ENCODE measurements around the gene SPDYA.
A peak's percentile ranks its signal among the peaks of the same experiment; 100 is the strongest.
"Not testable (repeated sequence)": the region's sequence is repeated elsewhere in the genome, so short reads cannot be mapped to it uniquely, and the experiment has no call there.

Gene SPDYA

DNA sequence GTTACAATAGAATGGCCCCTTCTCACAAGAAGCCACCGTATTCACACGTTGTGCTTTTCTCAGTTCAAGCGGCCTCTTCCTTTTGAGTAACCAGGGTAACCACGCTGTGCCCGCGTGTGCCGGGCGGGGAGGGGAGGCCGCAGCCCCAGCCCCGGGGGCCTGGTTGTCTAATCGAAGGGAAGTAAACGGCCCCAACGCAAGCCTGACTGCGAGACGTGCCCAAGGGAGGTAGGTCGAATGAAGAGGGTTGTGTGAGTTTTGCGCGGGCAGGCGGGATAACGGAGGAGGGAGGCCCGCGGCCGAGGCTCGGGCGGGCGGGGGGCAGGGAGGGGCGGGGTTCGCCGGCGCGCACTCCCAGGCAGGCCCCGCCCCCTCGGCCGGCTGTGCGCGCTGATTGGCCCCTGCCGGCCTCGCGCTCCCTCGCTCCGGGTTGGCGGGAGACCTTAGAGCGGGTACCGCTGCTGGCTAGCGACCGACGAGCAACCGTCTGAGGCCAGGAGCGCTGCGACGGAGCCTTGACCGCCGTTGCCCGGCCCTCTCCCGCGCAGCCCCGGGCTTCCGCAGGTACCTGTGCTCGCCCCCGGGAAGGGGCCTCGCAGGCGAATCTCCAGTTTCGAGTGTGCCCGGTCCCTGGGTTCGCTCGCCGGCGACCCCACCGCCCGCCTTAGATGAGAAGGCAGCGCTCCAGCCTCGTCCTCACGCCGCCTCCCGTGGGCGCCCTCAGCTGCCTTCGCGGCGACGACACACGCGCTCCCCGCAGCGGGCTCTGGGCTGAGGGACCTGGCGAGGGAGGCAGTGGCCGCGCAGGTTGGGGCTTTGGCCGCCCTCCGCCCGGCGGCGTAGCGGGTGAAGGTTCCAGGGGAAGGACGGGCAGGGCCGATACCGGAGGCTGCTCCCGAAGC lies at the start of gene SPDYA:
SPDYA (plus strand) TSS at position 451 of the 902 bp plus-strand sequence. CDS start 5,181 bp downstream, outside the sequence.
- DNase-seq (ENCODE audit: low read depth in 2 of 2), result peak; percentile 67 to 80

GRCh38 chr2:28761420-28761819 lies 49.2 kb upstream of the SPDYA start:
- no peak for DNase-seq (ENCODE audit: low read depth in 2 of 2)

DNA sequence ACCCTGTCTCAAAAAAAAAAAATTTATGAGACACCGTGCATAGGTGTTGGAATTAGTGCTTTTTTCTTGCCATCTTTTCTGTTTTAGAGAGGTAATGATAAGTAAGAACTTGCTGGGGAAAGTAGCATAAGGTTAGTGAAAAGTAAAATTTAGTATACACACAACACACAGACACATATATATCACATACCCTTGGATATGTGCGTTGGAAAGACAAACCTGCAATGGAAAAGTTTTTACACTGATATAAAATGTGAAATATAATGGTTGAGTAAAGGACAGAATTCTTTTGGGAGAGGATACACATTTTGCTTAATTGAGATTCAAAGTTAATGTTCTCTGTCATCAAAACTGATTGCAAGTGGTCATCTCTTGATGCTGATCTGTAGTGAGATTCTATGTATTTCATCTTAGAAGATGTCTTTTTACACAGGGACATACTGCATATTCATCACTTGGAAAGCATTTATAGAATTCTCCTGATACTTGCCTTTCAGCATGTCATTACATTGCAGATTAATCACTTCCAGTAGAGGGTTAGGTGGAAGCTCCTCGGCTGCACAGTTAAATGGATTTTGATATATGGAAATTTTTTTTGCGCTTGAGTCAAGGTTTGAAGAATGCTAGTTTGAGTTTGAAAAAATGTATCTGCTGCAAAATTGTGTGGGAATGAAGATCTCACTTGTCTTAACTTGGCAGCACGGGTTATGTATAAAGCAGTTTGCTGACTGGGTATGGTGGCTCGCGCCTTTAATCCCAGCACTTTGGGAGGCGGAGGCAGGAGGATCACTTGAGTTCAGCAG lies 45.5 kb upstream of the SPDYA start:
- no peak for DNase-seq (ENCODE audit: low read depth in 2 of 2)

GRCh38 chr2:28766070-28766469 lies 44.6 kb upstream of the SPDYA start:
- DNase-seq (ENCODE audit: low read depth in 2 of 2), result no peak

GRCh38 chr2:28767337-28767736 lies 43.3 kb upstream of the SPDYA start:
- no peak for DNase-seq (ENCODE audit: low read depth in 2 of 2)

DNA sequence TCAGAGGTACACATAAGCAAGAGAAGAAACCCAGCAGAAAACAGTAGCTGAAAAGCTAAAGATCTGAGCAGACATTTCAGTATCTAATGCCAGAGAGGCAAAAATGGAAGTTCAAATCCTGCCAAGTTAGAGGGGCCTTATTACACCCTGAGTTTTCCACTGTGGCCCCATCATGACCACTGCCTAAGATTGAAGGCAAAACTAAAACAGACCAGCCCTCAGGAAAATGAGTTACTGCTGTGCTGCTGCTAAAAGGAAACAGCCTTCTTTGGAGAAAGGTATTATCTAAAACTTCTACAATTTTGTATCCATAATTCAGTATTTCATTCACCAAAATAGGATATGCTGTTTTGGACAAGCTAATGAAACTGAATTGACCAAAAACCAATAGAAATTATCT lies 42.2 kb upstream of the SPDYA start:
- no peak for DNase-seq (ENCODE audit: low read depth in 2 of 2)

GRCh38 chr2:28768952-28769351 lies 41.7 kb upstream of the SPDYA start:
- no peak for DNase-seq (ENCODE audit: low read depth in 2 of 2)

GRCh38 chr2:28772351-28772750 lies 38.3 kb upstream of the SPDYA start:
- no peak for DNase-seq (ENCODE audit: low read depth in 2 of 2)

DNA sequence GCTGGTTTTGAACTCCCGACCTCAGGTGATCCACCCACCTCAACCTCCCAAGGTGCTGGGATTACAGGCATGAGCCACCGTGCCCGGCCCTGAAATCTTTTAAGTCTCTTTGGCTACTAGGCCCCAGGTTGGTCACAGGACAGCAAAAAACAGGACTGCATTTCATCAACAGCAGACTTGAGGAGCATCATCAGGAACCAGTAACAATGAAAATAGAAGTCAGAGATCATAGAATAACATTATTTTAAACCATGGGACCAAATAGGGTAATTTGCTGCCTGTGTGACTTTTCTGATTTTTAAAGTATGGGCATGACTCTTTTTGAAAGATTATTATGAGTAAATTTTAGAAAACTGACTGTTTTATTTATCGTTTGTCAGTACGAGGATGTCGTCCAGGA lies 34.2 kb upstream of the SPDYA start:
- no peak for DNase-seq (ENCODE audit: low read depth in 2 of 2)

GRCh38 chr2:28778392-28778791 lies 32.2 kb upstream of the SPDYA start:
- no peak for DNase-seq (ENCODE audit: low read depth in 2 of 2)

GRCh38 chr2:28779001-28779400 lies 31.6 kb upstream of the SPDYA start:
- no peak for DNase-seq (ENCODE audit: low read depth in 2 of 2)

DNA sequence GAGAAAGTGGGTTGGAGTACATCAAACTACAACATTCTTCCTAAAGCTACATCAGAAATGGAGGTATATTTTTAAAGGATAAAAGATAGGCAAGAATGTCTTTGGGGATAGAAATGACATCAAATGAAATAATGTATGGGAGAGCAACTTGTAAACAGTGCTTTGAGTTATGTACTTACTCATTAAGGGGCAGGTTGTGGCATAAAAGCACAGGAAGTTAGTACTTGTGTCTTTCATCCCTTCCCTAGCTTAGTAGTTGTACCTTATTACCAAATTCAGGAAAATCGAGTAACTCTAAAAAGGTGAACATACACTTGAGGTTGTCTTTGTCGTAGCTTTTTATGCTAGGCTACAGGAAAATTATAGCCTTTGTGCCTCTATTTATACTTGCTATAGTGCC lies 30.1 kb upstream of the SPDYA start:
- DNase-seq (ENCODE audit: low read depth in 2 of 2), result no peak

- no peak for DNase-seq (ENCODE audit: low read depth in 2 of 2)
Observed at GRCh38 chr2:28782423-28782822, 28.2 kb upstream of the SPDYA start.

GRCh38 chr2:28784570-28784969 lies 26.1 kb upstream of the SPDYA start:
- DNase-seq (ENCODE audit: low read depth in 2 of 2), result not testable (repeated sequence)

GRCh38 chr2:28796620-28797019 lies 14.0 kb upstream of the SPDYA start:
- no peak for DNase-seq (ENCODE audit: low read depth in 2 of 2)

- DNase-seq (ENCODE audit: low read depth in 2 of 2), result no peak
Observed at GRCh38 chr2:28801726-28802125, 8.9 kb upstream of the SPDYA start.

- DNase-seq (ENCODE audit: low read depth in 2 of 2), result no peak
Observed at GRCh38 chr2:28802975-28803429, 7.6 kb upstream of the SPDYA start.

GRCh38 chr2:28809927-28810326 lies 707 bp upstream of the SPDYA start:
- no peak for DNase-seq (ENCODE audit: low read depth in 2 of 2)

- DNase-seq (ENCODE audit: low read depth in 2 of 2), result no peak
Observed at GRCh38 chr2:28818053-28818452, 7.4 kb downstream of the SPDYA start.

DNA sequence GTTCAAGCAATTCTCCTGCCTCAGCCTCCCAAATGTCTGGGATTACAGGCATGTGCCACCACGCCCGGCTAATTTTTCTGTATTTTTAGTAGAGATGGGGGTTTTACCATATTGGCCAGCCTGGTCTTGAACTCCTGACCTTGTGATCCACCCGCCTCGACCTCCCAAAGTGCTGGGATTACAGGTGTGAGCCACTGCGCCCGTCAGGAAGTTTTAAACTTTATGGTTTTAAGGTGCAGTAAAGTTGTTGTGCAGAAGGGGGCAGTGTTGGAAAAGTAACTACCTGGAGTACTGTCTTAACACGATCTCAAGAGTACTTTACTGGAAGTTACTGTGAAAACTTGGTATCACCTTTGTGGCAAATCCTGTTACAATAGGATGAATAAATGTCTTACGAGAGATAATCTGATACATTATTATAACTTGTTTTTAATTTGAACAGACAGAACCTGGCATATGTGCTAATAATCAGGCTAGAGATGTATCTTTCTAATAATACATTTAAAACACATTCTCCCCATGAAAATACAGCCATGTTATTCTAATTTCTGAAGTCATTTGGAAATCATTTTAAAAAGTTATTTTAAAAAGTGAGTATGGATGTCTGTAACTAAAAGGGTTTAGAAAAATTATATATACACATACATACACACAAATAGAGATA lies 10.8 kb downstream of the SPDYA start:
- peak in 1 of 2 donors; percentile 70 for DNase-seq (ENCODE audit: low read depth in 2 of 2)

GRCh38 chr2:28822036-28822435 lies 11.4 kb downstream of the SPDYA start:
- no peak for DNase-seq (ENCODE audit: low read depth in 2 of 2)

GRCh38 chr2:28824207-28824606 lies 13.6 kb downstream of the SPDYA start:
- no peak for DNase-seq (ENCODE audit: low read depth in 2 of 2)

Data from stimulated activated CD4-positive, alpha-beta T cell treated with anti-CD3 and anti-CD28 coated beads, Interleukin-1b, Interleukin-23, amount 100 ng/mL, for 4 hours (primary cell).